GM11168 (cell line): Measurements from ENCODE around the gene NMRK2.
"Not testable (repeated sequence)": the region's sequence is repeated elsewhere in the genome, so short reads cannot be mapped to it uniquely, and the experiment has no call there.

ENCODE experiments used
- in situ Hi-C: fragments of 300-500 bp; cut with MboI; formaldehyde crosslinking; loops from one replicate; pipeline ENCODE4 v1.12.0; 2022; ENCODE audit warnings: low sequenced_read_pairs; ENCODE audit not compliant: unreplicated experiment

The NMRK2 gene

GRCh38 chr19:3931041-3931440 is 1.8 kb upstream of the NMRK2 start:
- in situ Hi-C loops = no loop called here

- in situ Hi-C loops = no loop called here
Observed at GRCh38 chr19:3936506-3937442, 3.9 kb downstream of the NMRK2 start.

GRCh38 chr19:3938300-3938950 is 5.6 kb downstream of the NMRK2 start:
- in situ Hi-C loops = not testable (repeated sequence)

- in situ Hi-C loops = no loop called here
Observed at GRCh38 chr19:3942790-3943409, 10.0 kb downstream of the NMRK2 start.

- in situ Hi-C loops = no loop called here
Observed at GRCh38 chr19:3944018-3944721, 11.3 kb downstream of the NMRK2 start.

GRCh38 chr19:3945838-3946237 is 13.0 kb downstream of the NMRK2 start:
- in situ Hi-C loops = no loop called here

GRCh38 chr19:3947316-3947933 is 14.6 kb downstream of the NMRK2 start:
- in situ Hi-C loops = not testable (repeated sequence)

- in situ Hi-C loops = no loop called here
Observed at GRCh38 chr19:3949294-3949693, 16.4 kb downstream of the NMRK2 start.

GRCh38 chr19:3949997-3950859 is 17.4 kb downstream of the NMRK2 start:
- in situ Hi-C loops = no loop called here

GRCh38 chr19:3950871-3951861 is 18.3 kb downstream of the NMRK2 start:
- in situ Hi-C loops = no loop called here

- in situ Hi-C loops = not testable (repeated sequence)
Observed at GRCh38 chr19:3952755-3953276, 19.9 kb downstream of the NMRK2 start.

GRCh38 chr19:3954107-3954506 is 21.2 kb downstream of the NMRK2 start:
- in situ Hi-C loops = no loop called here

GRCh38 chr19:3955276-3955675 is 22.4 kb downstream of the NMRK2 start:
- in situ Hi-C loops = not testable (repeated sequence)

GRCh38 chr19:3955688-3956087 is 22.8 kb downstream of the NMRK2 start:
- in situ Hi-C loops = no loop called here

GRCh38 chr19:3958836-3959765 is 26.2 kb downstream of the NMRK2 start:
- in situ Hi-C loops = no loop called here

- in situ Hi-C loops = no loop called here
Observed at GRCh38 chr19:3959766-3960131, 26.9 kb downstream of the NMRK2 start.

GRCh38 chr19:3961007-3961406 is 28.1 kb downstream of the NMRK2 start:
- in situ Hi-C loops = no loop called here
